Naive thymus-derived CD4-positive, alpha-beta T cell (primary cell): ENCODE data around the gene PDE6B. TPM values are rescaled to one million over a fixed set of nuclear protein-coding genes. Genes with fewer than 3 reads are reported as not detected.

Experiments
- ATAC-seq: fragments of 150-1000 bp; cut with Tn5 transposase; 2 replicates; pipeline ENCODE4 v1.10.0; 2021; ENCODE audit warnings: mild to moderate bottlenecking, moderate library complexity
- CTCF ChIA-PET: fragments of 350-600 bp; sonication (Branson Sonifier 250); formaldehyde crosslinking; loops from one replicate; lab custom pipeline; 2021; ENCODE audit warnings: antibody characterized with exemption; lab: Charles Lee
- POLR2A ChIA-PET: fragments of 350-600 bp; sonication (Branson Sonifier 250); formaldehyde crosslinking; loops from one replicate; lab custom pipeline; 2021; ENCODE audit warnings: antibody characterized with exemption, inconsistent platforms; lab: Charles Lee
- DNase-seq, 9 donors: peaks; one replicate each; pipeline versions ENCODE4 v3.0.0 to v3.0.0-alpha.2; 2020 to 2022; ENCODE audit warnings: mixed read lengths in 1 of 9
- H3K27ac ChIP-seq: one replicate; pipeline ENCODE4 v1.7.0; 2013; ENCODE audit warnings: mild to moderate bottlenecking, low read depth, low read length, moderate library complexity
- H3K27me3 ChIP-seq, 2 donors: one replicate each; pipeline ENCODE4 v1.7.0; 2013; ENCODE audit warnings: low read length in 2 of 2, mild to moderate bottlenecking in 2 of 2, moderate library complexity in 2 of 2; ENCODE audit not compliant: control insufficient read depth in 2 of 2, insufficient read depth in 2 of 2
- H3K36me3 ChIP-seq, 3 experiments: 1 replicate in 2 of 3; 2 replicates in 1 of 3; pipeline ENCODE4 v1.7.0; 2013; ENCODE audit warnings: low read length in 3 of 3, mild to moderate bottlenecking in 3 of 3, moderate library complexity in 1 of 3; ENCODE audit not compliant: insufficient read depth in 3 of 3, control insufficient read depth in 2 of 3
- H3K4me1 ChIP-seq, 2 donors: one replicate each; pipeline ENCODE4 v1.7.0; 2013; ENCODE audit warnings: low read length in 2 of 2, mild to moderate bottlenecking in 2 of 2, moderate library complexity in 1 of 2; ENCODE audit not compliant: control insufficient read depth in 2 of 2, insufficient read depth in 2 of 2
- H3K4me3 ChIP-seq: 2 replicates; pipeline ENCODE4 v1.7.0; 2013; ENCODE audit warnings: mild to moderate bottlenecking, low read length
- H3K9me3 ChIP-seq, 3 experiments: 1 replicate in 2 of 3; 2 replicates in 1 of 3; pipeline ENCODE4 v1.7.0; 2013; ENCODE audit warnings: low read length in 3 of 3; ENCODE audit not compliant: control insufficient read depth in 2 of 3
- H3K27ac Mint-ChIP-seq, 9 donors: one replicate each; pipeline ENCODE4 v1.8.0; 2020 to 2022; ENCODE audit warnings: mixed read lengths in 9 of 9, mild to moderate bottlenecking in 8 of 9, moderate library complexity in 5 of 9, inconsistent platforms in 2 of 9
- H3K27me3 Mint-ChIP-seq, 5 donors: one replicate each; pipeline ENCODE4 v1.8.0; 2021 to 2022; ENCODE audit warnings: mixed read lengths in 5 of 5, mild to moderate bottlenecking in 1 of 5
- H3K36me3 Mint-ChIP-seq, 5 donors: one replicate each; pipeline ENCODE4 v1.8.0; 2020 to 2022; ENCODE audit warnings: mixed read lengths in 5 of 5, mild to moderate bottlenecking in 3 of 5, inconsistent platforms in 1 of 5
- H3K4me1 Mint-ChIP-seq, 7 donors: one replicate each; pipeline ENCODE4 v1.8.0; 2020 to 2022; ENCODE audit warnings: mixed read lengths in 7 of 7, mild to moderate bottlenecking in 3 of 7, inconsistent platforms in 1 of 7
- H3K4me3 Mint-ChIP-seq, 10 donors: one replicate each; pipeline ENCODE4 v1.8.0; 2020 to 2022; ENCODE audit warnings: mild to moderate bottlenecking in 10 of 10, mixed read lengths in 10 of 10, moderate library complexity in 6 of 10, inconsistent platforms in 2 of 10
- H3K9me3 Mint-ChIP-seq, 11 donors: one replicate each; pipeline ENCODE4 v1.8.0; 2020 to 2022; ENCODE audit warnings: mixed read lengths in 11 of 11, mild to moderate bottlenecking in 4 of 11, inconsistent platforms in 1 of 11, moderate library complexity in 1 of 11
- intact Hi-C, 2 donors: fragments of 100-400 bp; cut with micrococcal nuclease; formaldehyde crosslinking; loops; one replicate each; pipeline ENCODE4 v1.15.1; 2023
- polyA plus RNA-seq, 2 donors: library from polyadenylated mRNA; unstranded; fragments of 300-500 nt; fragmentation: Illumina TruSeq; gene quantifications; one replicate each; pipeline ENCODE4 v1.2.3, GENCODE V29; 2021
- total RNA-seq, 6 experiments: library from RNA in 5 of 6; stranded (reverse) in 5 of 6; gene quantifications; 1 replicate in 5 of 6; 2 replicates in 1 of 6; pipeline ENCODE4 v1.2.3 and lab custom pipeline; 2021 to 2026

The PDE6B gene
- total and polyA plus RNA-seq, 7 experiments from 2014 or later: 13.7 to 28.3 (median 19.8) TPM

DNA sequence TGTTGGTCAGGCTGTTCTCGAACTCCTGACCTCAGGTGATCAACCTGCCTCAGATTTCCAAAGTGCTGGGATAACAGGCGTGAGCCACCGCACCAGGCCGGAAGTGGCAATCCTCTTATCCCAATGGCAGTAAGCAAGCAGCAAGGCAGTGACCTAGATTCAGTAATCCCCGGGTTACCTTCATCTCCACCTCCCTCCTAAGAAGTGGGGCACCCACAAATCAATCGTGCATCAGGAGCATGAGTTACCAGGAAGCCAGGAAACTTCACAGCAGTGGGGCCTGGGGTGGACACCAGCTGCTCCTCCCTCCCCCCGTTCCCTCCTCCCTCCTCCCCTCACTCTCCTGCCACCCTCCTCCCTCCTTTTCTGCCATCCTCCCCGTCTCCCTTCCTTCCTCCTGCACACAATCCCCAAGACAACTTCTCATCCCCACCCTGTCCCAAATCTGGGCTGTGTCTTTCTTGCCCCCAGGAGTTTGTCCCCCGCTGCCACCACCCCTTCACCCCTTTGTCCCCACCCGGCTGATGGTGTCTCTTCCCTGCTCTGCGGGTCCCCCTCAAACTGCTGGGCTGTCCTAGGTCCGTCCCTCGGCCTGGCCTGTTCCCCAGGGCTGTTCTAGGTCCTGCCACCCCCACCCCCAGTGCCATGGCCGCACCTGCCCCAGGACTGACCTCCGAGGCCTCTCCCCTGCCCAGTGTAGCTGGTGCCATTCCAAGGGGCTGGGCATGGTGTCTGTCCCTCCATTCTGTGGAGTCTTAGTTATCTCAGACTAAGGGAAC, 2.2 kb downstream of the PDE6B start:
- POLR2A ChIA-PET: no interaction called here
- Mint-ChIP-seq H3K9me3 (peaks cover 0 to 15% (median 3%) of the 10 kb centered on the region in 11 donors), H3K4me3 (no peak overlapping the region), H3K27ac (no peak overlapping the region), H3K27me3 (peaks cover 0 to 16% (median 6%) of the 10 kb centered on the region in 5 donors), H3K4me1 (peaks cover 0 to 1% (median 0%) of the 10 kb centered on the region in 7 donors), H3K36me3 (peaks cover 0 to 4% (median 0%) of the 10 kb centered on the region in 5 donors)
- H3K4me1 ChIP-seq: no peaks in the 10 kb centered on the region
- CTCF ChIA-PET: no interaction called here
- intact Hi-C loops: no loop called here
- no peak for ATAC-seq
- H3K36me3 ChIP-seq: no peaks in the 10 kb centered on the region
- no peaks in the 10 kb centered on the region for H3K27me3 ChIP-seq
- no peak overlapping the region for H3K27ac ChIP-seq
- no peaks in the 10 kb centered on the region for H3K9me3 ChIP-seq
- H3K4me3 ChIP-seq: no peak overlapping the region
- DNase-seq: no peak

DNA sequence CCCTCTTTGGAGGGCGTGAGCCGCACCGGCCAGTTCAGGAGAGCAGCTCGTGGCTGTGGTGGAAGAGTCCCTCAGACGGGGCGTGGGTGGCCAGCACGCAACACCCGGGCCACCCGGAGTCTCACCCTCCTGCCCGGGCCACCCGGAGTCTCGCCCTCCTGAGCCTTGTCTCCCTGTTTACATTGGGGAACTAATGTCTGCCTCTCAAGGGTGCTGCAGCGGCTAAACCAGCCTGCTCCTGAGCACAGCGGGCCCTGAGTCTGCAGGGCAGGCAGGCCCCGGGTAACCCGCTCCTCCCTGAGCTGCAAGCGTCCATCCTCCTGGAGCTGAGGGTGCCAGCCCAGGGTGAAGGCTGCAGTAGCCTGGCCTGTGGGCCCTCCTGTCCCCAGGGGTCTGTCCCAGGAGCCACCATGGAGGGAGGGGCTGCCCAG, 3.0 kb downstream of the PDE6B start:
- no peak overlapping the region for H3K27ac Mint-ChIP-seq
- H3K27me3 Mint-ChIP-seq: peaks cover 0 to 16% (median 6%) of the 10 kb centered on the region in 5 donors
- peaks cover 0 to 18% (median 5%) of the 10 kb centered on the region in 11 donors for H3K9me3 Mint-ChIP-seq
- peaks cover 0 to 4% (median 0%) of the 10 kb centered on the region in 5 donors for H3K36me3 Mint-ChIP-seq
- H3K4me1 ChIP-seq: no peaks in the 10 kb centered on the region
- ChIA-PET CTCF (no interaction called here), POLR2A (no interaction called here)
- intact Hi-C loops: no loop called here
- H3K9me3 ChIP-seq: no peaks in the 10 kb centered on the region
- no peaks in the 10 kb centered on the region for H3K36me3 ChIP-seq
- peaks cover 0 to 1% (median 0%) of the 10 kb centered on the region in 7 donors for H3K4me1 Mint-ChIP-seq
- no peak for ATAC-seq
- no peak overlapping the region for H3K4me3 Mint-ChIP-seq
- DNase-seq: no peak
- H3K27ac ChIP-seq: no peak overlapping the region
- H3K27me3 ChIP-seq: no peaks in the 10 kb centered on the region
- no peak overlapping the region for H3K4me3 ChIP-seq

DNA sequence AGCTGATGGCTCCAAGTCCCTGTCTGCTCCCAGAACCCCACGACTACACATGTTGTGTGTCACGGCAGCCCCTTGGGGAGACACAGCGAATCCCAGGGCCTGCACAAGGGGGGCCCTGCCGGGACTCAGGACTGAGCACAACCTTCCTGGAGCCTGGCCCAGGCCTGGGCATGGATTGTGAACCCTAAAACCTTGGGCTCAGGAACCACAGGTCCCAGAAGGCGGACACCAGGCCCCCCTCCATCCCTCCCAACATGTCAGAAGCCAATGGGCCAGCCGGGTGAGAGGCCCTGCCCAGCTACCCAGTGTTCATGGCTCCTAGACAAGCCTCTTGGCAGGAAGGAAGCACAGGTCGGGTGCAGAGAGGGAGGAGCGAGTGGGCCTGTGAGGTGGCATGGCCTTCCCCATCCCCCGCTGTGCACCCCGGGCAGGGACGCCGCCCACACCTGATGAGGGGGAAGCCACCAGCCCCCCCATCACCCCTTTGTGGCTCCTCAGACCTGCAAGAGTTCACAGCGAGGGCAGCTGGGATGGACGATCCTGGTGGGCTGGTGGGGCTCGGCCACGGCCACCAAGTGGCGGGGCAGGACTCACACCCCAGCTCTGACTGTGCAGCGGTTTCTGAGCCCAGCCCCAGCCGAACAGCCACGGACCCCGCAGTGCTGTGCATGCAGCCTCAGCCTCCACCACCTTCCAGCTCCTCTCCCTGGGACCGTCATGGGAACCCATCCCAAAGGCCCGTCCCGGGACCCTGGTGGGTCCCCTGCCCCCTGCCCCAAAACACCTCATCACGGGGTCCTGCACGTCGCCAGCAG, 3.7 kb downstream of the PDE6B start:
- Mint-ChIP-seq H3K4me1 (peaks cover 0 to 1% (median 0%) of the 10 kb centered on the region in 7 donors), H3K27me3 (peaks cover 0 to 16% (median 6%) of the 10 kb centered on the region in 5 donors), H3K27ac (no peak overlapping the region), H3K36me3 (peaks cover 0 to 4% (median 0%) of the 10 kb centered on the region in 5 donors), H3K4me3 (no peak overlapping the region), H3K9me3 (peaks cover 0 to 18% (median 5%) of the 10 kb centered on the region in 11 donors)
- no peaks in the 10 kb centered on the region for H3K36me3 ChIP-seq
- ATAC-seq: no peak
- CTCF ChIA-PET: no interaction called here
- H3K9me3 ChIP-seq: no peaks in the 10 kb centered on the region
- DNase-seq: no peak
- no peak overlapping the region for H3K4me3 ChIP-seq
- intact Hi-C loops: no loop called here
- POLR2A ChIA-PET: no interaction called here
- H3K27ac ChIP-seq: no peak overlapping the region
- H3K4me1 ChIP-seq: no peaks in the 10 kb centered on the region
- no peaks in the 10 kb centered on the region for H3K27me3 ChIP-seq

DNA sequence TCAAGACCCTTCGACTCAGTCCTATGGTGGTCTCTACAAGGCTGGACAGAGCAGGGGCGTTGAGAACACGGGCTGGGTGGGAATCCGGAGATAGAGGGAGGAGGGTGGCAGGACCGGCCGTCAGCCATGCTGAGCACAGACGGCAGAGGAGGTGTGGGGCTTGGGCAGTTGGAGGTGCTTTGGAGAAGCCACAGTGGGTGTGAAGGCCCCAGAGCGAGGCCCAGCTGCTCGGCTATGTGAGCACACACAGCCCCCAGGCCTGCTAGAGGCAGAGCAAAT, 4.2 kb downstream of the PDE6B start:
- Mint-ChIP-seq H3K36me3 (peaks cover 0 to 4% (median 0%) of the 10 kb centered on the region in 5 donors), H3K27me3 (peaks cover 0 to 11% (median 1%) of the 10 kb centered on the region in 5 donors), H3K4me1 (peaks cover 0 to 1% (median 0%) of the 10 kb centered on the region in 7 donors), H3K4me3 (no peak overlapping the region), H3K9me3 (peaks cover 0 to 18% (median 5%) of the 10 kb centered on the region in 11 donors), H3K27ac (no peak overlapping the region)
- intact Hi-C loops: no loop called here
- no peak overlapping the region for H3K4me3 ChIP-seq
- ChIA-PET CTCF (no interaction called here), POLR2A (no interaction called here)
- no peak overlapping the region for H3K27ac ChIP-seq
- ATAC-seq (no peak), DNase-seq (no peak)
- H3K4me1 ChIP-seq: no peaks in the 10 kb centered on the region
- no peaks in the 10 kb centered on the region for H3K9me3 ChIP-seq
- H3K27me3 ChIP-seq: no peaks in the 10 kb centered on the region
- no peaks in the 10 kb centered on the region for H3K36me3 ChIP-seq

DNA sequence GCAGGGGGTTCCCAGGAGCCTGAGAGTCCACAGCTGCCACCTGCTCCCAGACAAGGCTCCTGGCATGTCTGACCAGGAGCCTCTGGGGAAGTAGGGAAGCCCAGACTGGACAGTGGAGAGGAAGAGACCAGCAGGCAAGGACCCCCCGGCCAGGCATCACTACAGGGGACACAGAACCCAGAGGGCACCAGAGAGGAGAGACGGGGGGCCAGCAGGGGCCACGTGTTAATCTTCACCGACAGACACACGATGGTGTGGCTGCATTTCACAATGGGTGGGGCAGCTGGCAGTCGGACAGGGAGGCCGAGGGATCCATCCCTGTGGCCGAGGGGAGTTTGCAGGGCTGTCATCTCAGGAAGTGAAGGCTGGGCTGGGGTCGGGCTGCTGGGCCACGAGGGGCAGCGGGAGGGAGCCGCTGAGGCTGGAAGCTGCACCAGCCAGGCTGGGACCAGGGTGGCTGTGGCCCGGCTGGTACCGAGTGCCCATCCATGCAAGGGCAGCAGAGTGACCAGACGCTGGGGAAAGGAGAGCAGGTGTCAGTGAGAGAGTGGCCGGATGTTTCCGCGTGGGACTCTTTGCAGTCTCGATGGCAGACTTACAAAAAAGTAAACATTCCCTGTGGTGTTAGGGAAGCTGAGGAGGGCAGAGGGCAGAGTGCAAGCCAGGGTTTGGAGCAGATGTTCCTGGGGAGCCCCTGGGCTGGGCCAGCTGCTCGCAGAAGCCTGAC, 4.7 kb downstream of the PDE6B start:
- Histone ChIP-seq H3K27ac (no peak overlapping the region), H3K27me3 (no peaks in the 10 kb centered on the region), H3K9me3 (no peaks in the 10 kb centered on the region), H3K4me1 (no peaks in the 10 kb centered on the region), H3K4me3 (no peak overlapping the region), H3K36me3 (no peaks in the 10 kb centered on the region)
- ATAC-seq (no peak), DNase-seq (no peak)
- ChIA-PET POLR2A (no interaction called here), CTCF (no interaction called here)
- peaks cover 0 to 4% (median 0%) of the 10 kb centered on the region in 5 donors for H3K36me3 Mint-ChIP-seq
- intact Hi-C loops: no loop called here
- no peak overlapping the region for H3K4me3 Mint-ChIP-seq
- H3K27me3 Mint-ChIP-seq: peaks cover 0 to 10% (median 0%) of the 10 kb centered on the region in 5 donors
- no peak overlapping the region for H3K27ac Mint-ChIP-seq
- peaks cover 0 to 18% (median 5%) of the 10 kb centered on the region in 11 donors for H3K9me3 Mint-ChIP-seq
- H3K4me1 Mint-ChIP-seq: peaks cover 0 to 1% (median 0%) of the 10 kb centered on the region in 7 donors

DNA sequence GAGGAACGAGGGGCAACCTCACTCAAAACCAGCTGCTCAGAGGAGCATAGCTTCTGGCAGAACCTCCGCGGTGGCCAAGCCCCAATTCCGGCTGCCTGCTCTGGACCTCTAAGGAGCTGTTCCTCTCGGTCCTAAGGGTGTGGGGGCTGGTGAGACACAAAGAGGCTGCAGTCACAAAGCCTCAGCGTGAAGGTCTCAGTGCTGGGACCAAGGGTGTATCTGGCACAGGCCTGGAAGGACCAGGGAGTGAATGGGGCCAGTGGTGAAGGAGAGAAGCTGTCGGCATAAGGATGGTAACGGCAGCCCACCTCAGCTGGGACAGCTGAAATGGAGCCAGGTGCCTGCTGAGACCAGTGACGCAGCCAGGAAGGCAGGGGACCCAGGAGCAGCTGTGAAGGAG, 5.3 kb downstream of the PDE6B start:
- H3K9me3 ChIP-seq: no peaks in the 10 kb centered on the region
- H3K27me3 Mint-ChIP-seq: peaks cover 0 to 7% (median 0%) of the 10 kb centered on the region in 5 donors

More for the DNA sequence above, 5.3 kb downstream of the PDE6B start:
- ChIA-PET POLR2A (no interaction called here), CTCF (no interaction called here)
- ATAC-seq (no peak), DNase-seq (no peak)
- no peak overlapping the region for H3K4me3 Mint-ChIP-seq
- Histone ChIP-seq H3K27ac (no peak overlapping the region), H3K4me1 (no peaks in the 10 kb centered on the region), H3K4me3 (no peak overlapping the region), H3K36me3 (no peaks in the 10 kb centered on the region), H3K27me3 (no peaks in the 10 kb centered on the region)
- peaks cover 0 to 1% (median 0%) of the 10 kb centered on the region in 7 donors for H3K4me1 Mint-ChIP-seq
- peaks cover 0 to 18% (median 5%) of the 10 kb centered on the region in 11 donors for H3K9me3 Mint-ChIP-seq
- intact Hi-C loops: no loop called here
- H3K36me3 Mint-ChIP-seq: peaks cover 0 to 4% (median 0%) of the 10 kb centered on the region in 5 donors
- no peak overlapping the region for H3K27ac Mint-ChIP-seq
